GM18517 (cell line): Measurements from ENCODE around the gene WWC1.
"Not testable (repeated sequence)": the region's sequence is repeated elsewhere in the genome, so short reads cannot be mapped to it uniquely, and the experiment has no call there.

Source experiments
- ATAC-seq: cut with Tn5 transposase; IDR thresholded peaks from one replicate; pipeline ENCODE4 v1.9.1; 2021; ENCODE audit warnings: mild to moderate bottlenecking, moderate library complexity; ENCODE audit not compliant: unreplicated experiment

Gene WWC1

DNA sequence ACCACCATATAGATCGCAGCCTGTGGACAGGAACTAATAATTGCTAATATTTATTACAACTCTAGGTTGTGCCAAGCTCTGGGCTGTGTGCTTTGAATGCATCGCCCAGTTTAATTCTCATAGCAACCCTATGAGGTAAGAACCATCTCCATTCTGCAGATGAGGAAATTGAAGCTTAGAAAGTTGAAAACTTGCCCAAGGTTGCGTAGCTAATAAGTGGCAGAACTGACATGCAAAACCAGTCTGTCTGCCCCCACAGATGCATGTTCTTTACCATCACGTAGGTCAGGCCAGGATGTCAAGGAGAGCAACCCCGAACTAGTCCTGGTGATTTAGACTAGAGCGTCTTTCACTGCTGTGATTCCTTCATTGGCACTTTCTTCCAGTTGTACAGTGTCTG lies 15.6 kb downstream of the WWC1 start:
- ATAC-seq, result no peak

DNA sequence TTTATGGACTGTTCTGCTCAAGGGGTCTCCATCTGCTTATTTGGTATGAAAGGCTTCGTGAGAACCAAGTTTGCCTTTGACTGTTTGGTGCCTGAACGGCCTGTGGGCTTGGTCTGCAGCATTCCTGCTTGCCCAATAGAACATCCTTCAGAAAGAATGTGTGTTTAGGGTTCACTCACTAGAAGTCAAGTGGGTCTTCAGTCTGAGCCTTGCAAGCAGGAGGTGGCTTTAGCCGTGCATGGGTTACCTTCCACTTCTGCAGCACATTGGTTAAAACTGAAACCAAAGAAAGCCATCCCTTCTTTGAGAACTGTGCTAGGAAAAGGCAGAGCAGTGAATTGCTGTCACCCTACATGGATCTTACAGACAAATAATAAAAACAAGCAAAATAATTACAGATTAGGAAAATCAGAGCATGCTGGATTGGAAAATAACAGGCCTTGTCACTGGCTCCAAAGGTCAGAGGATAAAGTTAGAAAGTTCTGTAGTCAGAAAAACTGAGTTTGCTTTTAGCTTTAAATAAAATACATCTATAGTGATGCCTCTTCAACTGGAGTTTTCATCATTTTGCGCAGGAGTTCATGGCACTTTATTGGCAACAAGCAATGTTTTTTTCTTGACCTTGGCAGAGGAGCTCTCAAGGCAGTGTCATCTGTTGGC lies 16.6 kb downstream of the WWC1 start:
- ATAC-seq, result no peak

DNA sequence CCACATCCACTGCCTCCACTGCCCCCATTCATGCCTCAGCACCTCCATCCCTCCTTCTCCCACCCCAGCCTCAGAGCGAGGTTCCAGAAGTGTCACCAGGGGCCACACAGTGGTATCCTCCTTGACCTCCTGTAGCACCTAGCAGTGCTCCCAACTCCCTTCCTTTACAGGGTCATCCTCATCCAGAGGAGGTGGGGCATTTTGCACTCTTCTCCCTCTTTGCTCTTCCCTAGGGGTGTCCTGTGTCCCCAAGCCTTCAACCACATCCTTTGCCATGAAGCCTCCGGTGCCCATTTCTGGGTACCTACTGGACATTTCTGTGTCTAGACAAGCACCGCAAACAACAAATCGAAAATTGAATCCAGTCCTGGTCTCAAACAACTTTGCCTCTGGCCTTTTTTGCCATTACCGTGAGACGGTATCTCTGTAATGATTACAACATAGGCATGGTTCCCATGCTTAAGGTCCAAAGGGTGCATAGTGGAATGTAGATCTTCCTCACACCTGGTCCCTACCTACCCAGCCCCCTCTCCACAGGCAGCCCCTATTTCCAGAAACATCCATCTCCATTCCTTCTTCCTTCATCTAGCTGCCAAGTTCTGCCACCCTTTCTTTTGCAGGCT lies 17.6 kb downstream of the WWC1 start:
- ATAC-seq, result no peak

DNA sequence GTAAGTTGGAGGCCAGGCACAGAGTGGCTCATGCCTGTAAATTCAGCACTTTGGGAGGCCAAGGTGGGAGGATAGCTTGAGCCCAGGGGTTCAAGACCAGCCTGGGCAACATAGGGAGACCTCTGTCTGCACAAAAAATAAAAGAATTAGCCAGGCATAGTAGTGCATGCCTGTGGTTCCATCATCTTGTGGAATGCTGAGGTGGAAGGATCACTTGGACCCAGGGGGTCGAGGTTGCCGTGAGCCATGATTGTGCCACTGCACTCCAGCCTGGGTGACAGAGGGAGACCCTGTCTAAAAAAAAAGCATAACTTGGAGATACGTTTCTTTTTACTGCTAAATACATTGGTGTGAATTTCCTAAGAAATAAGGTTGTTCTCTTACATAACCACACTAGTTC lies 19.1 kb downstream of the WWC1 start:
- not testable (repeated sequence) for ATAC-seq

DNA sequence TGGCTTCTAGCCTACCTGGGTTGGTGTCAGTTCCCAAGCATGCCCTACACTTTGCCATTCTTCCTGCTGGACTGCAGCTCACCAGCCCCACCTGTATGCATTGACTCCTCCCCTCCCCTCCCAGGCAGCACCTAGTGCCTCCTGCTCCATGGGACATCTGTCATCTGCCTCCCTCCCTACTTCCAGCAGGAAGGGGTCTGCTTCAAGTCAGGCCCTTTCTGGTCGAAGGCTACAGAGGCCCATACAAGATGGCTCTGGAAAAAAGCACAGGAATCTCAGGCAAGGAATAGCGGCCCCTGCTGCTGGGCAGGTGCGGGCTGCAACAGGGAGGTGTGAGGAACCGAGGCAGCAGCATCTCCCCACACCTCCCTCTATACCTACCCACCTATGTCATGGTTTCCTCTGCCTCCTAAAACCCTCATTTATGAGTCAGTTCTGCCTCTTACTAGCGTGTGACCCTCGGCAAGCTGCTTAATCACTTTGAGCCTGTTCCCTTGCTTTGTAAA lies 19.7 kb downstream of the WWC1 start:
- ATAC-seq, result no peak

DNA sequence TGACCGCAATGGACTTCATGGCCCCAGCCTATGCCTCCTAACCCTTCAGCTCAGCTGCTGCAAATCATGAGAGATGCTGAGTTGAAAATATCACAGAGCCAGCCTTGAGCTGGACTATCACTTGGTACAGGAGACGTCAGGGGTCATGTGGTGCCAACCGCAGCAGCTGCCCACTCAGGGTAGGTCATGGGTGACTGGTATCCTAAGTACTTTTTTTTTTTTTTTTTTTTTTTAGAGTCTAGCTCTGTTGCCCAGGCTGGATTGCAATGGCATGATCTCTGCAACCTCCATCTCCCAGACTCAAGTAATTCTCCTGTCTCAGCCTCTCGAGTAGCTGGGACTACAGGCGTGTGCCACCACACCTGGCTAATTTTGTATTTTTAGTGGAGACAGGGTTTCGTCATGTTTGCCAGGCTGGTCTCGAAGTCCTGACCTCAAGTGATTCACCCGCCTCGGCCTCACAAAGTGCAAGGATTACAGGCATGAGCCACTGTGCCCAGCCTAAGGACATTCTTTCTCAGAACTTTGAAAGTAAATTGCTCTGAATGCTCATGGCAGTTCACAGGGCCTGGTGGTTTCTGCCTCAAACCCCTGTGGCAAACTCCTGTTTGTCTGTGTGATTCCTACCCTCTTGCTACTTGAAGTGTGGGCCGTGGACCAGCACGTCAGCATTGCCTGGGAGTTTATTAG lies 21.3 kb downstream of the WWC1 start:
- ATAC-seq, result no peak

DNA sequence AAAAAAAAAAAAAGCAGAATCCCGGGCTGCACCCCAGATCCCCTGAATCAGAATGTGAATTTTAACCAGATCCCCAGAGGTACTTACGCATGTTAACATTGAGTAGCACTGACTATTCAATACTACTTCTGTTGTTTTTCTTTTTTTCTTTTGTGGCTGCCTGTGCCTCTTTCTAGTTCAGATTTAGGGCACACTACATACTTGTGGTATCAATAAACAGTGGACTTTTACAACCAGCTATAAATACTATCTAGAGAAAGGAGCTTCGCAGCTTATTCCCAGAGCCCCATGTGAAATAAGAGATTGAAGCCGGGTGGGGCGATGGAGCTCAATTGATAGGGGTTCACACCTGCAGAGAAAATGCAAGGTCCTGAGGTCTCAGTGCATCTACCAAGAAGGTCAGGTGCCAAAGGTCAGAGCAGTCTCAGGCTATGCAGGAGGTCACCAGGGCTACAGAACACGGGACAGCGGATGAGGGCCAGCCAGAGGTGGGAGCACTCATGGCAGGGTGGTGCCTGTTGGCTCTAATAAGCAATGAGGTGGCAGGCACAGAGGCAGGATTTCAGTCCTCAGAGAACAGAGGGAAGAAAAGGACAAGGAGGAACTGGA lies 22.3 kb downstream of the WWC1 start:
- no peak for ATAC-seq

DNA sequence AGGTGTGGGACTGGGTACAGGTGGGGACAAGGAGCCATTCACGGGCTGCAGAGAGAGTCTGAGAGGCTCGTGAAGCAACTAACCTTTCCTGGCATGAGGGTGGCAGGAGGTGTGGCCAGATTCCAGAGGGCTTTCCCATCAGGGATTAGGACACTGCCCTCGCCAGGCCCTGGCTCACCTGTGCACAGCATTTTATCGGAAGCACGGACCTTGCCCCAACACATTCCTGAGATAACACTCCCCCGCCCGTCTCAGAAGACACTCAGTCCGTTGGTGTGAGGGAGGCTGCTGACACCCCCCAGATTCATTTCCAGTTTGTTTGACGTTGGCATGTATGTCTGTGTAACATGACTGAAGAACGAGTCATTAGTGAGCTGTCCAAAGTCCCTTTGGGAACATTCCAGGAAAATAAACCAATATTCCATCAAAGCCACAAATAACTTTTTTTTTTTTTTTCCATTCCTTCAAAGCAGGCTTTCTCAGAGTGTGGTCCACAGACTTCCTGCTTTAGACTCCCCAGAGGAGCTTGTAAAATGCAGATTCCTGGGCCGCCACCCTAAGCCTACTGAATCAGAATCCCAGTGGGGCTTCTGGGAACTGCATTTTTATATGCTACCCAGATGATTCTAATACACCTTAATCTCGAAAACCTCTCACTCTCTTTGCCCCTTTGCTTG lies 23.4 kb downstream of the WWC1 start:
- ATAC-seq, result no peak

DNA sequence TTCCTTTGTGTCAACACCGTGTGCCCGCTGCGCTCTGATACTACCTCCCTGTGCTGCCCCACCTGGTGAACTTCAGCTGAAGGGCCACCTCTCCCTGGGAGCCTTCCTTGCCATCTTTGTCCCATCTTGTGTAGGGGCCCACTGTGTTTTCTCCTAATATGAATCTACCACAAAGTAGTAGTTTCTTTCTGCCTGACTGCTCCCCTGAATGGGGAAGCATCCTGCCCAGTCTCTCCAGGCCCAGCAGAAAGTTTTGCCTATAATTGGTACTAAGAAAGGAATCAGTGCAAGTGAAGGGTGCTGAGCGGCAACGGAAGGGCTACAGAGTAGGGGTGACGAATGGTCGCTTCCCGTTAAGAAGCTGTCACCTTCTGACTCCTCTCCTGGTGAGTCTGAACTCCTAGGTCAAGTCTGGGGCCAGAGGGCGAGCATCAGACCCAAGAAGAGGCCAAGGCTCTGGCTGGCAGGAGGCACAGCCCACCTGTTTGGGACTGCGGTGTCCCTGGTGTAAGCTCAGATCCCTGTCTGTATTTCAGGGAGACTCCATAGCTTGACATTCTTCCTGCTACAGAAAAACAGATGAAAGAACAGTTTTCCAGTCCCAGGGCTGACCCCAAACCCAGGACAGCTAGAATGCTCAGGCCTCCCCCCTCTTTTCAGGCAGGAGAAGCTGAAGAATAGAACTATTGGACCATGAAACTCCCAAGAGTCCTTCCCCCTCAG lies 24.1 kb downstream of the WWC1 start:
- ATAC-seq, result no peak

DNA sequence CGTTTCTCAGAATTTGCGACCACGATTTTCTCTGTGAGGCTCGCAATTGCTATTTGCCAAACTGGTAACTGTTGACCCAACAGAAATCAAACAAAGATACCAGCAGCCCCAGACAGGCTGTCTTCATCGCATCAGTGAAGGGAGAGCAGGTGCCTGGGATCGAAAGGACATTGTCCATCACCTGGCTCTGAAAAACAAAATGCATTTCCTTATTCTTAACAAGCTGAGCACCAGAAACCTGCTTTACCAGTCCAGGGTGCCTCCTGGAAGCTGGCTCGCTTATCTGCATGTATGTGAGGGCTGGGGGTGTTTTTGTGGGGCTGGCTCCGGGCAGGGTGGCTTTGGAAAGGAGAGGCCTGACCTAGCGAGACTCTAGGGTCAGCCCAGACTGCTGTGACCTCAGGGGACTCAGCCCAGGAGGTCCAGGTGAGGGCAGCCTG lies 24.7 kb downstream of the WWC1 start:
- no peak for ATAC-seq

DNA sequence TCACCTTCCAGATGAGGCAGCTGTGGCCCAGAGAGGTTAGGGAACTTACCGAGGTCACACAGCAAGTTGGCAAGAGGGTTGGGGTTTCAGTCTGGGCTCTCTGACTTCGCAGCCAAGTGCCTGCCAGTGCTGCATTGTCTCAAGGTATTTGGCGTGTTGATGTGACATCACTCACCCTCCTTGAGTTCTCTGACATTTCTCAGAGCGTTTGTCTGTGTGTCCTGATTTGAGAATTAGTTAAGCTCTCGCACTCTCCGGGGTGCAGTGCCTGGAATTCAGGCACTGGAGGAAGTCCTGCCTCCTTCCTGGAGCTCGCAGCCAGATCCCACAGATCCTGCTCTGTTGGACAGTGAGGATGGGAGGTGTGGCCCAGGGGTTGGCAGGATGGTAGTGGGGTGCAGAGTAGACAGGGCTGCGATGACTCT lies 25.7 kb downstream of the WWC1 start:
- ATAC-seq, result no peak

DNA sequence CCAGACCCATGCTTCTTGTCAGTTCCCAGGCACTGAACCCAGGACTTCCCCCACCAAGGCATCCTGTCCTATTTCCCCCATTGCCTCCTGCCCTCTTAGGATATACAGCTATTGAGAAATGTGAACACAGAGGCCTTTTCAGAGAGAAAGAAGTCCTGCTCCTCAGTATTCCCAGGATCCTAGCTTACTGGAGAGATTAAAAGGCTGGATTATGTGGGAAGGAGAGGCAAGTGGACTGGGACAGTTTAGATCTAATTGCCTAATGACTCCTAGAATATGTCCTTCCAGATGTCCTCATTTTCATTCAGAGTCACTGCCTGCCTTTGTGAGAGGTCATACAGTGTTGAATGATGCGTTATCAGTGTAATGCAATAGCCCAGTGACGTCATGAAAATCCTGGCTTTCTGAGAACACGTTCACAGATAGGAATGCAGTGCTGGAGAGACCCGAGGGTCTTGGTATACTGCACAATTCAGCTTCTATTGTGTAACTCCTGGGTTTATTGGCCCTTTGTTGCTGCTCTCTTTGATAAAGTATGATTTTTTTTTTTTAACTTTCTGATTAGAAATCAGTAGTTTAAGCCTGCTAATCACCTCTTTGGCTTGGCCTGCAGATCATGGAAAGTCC lies 26.2 kb downstream of the WWC1 start:
- ATAC-seq, result no peak

DNA sequence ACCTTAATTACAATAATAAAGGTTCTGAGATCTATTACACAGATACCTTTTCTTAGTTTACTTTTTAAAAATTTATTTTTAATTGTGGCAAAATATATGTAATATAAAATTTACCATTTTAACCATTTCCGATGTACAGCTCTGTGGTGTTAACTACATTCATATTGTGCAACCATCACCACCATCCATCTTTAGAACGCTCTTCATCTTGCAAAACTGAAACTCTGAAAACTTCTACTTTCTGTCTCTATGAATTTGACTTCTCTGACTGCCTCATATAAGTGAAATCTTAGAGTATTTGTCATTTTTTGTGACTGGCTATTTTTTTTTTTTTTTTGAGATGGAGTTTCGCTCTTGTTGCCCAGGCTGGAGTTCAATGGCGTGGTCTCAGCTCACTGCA lies 26.8 kb downstream of the WWC1 start:
- no peak for ATAC-seq

DNA sequence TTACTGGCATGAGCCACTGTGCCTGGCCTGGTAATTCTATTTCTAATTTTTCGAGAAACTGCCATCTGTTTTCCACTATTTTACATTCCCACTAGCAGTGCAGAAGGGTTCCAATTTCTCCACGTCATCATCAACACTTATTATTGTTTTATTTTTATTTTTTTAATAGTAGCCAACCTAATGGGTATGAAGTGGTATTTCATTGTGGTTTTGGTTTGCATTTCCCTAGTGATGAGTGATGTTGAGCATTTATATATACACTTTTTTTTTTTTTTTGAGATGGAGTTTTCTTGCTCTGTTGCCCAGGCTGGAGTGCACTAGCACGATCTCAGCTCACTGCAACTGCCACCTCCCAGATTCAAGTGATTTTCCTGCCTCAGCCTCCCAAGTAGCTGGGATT lies 28.3 kb downstream of the WWC1 start:
- no peak for ATAC-seq

DNA sequence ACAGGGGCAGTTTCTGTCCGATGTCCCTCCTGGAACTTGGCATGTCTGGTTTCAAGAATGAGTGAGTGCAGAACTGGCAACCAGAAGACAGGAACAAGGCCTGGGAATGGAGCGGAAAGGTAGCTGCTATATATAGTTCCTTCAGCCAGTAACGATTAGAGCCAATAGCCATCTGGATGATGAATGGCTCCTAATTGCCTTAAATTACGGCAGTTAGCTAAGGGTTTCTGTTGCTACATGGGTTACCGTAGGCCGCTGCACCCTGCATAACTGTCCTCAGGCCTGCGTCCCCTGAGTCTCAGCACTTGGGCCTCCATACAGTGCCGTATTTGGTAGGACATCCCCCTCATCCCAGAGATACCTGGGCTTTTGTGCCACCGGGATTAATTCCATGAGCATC lies 29.4 kb downstream of the WWC1 start:
- no peak for ATAC-seq

DNA sequence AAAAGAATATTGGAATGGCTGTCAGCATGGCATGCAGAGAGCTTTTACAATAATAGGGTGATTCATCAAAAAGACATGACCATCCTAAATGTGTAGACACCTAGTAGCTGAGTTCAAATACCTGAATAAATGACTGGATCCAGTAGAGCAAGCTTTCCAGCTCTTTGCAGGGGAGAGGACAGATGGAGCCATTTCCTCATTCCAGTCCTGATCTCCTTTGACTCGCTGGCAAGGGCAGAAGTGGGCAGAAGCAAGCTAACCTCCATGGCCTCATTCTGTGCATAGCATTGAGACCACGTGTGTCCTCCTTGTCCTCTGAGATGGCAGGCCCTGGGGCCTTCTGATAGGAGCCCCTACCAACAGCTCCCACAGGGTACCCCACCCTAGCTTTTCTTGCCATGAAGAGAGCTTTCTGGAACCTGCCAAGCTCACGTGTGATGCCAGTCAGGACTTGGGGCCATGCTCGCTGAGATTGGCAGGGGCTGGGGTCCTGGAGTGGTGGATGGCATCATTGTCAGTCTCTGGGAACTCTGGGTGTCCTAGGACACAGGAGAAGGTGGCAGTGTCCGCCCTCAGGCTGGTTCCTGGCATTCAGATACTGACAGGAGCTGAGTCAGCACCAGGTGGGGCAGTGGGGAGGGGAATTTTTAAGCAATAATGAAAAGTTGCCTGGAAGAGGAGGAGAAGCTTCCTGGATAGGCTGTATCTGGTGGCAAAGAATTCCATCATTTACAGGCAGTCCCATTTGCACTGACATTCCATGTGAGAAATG lies 33.6 kb downstream of the WWC1 start:
- no peak for ATAC-seq

DNA sequence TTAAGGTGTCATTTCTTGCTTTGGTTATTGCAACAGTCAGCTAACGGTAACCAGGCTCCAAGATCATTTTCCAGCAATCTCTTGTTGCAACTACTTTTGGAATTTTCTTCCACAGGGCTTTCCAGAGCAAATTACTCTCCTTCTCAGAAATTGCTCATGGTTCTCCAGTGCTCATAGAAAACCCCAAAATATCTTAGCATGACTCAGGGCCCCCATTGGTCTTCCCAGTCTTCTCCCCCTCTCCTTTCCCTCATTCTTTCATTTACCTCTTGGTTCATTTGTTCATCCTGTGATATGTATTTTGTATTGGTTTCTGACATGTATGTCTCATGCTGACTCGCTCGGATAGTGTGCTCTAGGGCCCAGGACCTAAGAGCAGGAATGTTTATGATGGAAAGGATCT lies 35.6 kb downstream of the WWC1 start:
- no peak for ATAC-seq

DNA sequence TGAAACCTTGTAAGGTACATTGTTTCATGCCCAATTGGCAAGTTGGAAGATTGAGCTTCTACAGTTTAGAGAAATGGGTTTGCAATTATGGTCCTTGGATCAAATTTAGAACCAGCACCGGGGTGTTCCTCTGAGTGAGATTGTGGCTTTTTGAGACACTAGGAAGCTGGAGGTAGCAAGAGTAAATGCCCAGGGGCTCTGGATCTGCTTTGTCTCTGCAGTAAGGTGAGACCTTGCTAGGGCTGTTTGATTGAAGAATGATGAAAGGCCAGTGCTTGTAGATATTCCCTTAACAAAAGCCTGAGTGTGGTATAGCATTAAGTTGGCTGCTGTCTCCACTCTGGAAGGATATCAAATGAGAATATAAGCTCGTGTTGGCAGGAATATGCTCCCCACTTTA lies 36.0 kb downstream of the WWC1 start:
- ATAC-seq, result no peak

DNA sequence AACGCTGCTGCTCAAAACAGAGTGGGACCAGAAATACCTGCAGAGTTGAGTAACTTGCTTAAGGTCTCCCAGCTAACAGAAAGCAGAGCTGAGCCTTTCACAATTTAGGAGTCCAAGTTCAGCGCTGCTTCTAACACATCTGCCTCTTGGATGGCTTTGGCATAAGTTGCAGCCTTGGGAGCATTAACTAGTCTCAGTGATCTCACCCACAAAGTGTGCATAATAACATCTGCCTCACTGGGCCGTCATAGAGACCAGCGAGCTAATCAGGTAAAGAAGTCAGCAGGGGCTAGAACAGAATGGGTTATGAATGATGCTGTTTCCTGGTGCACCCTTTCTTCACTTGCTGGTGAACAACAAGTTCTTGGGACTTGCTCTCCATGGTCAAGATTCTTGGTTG lies 36.5 kb downstream of the WWC1 start:
- ATAC-seq, result no peak
